Measurements from ENCODE around the gene SLC35F1.
"Not testable (repeated sequence)": the region's sequence is repeated elsewhere in the genome, so short reads cannot be mapped to it uniquely, and the experiment has no call there.

SLC35F1 gene

DNA sequence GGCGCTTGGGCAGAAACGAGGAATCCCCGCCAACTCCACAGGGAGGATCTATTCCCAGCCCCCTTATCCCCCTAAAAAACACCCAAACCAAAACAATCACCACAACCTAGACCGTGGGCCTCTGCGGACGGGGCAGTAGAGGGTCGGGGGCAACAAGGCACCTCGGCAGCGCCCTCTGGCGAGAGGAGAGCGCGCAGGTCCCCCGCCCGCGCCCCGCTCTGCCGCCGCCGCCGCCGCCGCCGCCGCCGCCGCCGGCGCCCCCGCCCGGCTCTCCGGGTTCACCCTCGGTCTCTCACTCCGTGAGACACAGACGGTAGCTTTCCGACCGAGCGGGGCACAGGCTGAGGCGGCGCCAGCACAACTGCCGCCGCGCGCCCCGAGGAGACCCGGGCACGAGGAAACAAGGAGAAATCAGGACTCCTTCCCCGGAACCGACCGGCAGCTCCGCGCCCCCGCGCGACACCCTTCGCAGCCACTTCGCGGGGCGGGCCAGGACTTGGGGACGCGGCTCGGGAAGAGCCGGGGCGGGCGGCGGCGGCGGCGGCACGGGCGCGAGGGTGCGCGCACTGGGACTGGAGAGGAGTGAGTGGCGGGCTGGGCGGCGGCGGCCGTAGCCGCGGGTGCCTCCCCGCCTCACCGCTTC lies at the start of gene SLC35F1:
Gene SLC35F1 (plus strand): TSS at position 307 of the 643 bp plus-strand sequence.
- Mint-ChIP-seq H3K4me1 (peaks cover 5% of the 10 kb centered on the region), H3K27me3 (peaks cover 53% of the 10 kb centered on the region), H3K27ac (no peak within 1 kb of the TSS), H3K4me3 (peak within 1 kb of the TSS; percentile 57), H3K36me3 (no peaks in the 10 kb centered on the region), H3K9me3 (no peaks in the 10 kb centered on the region)
- DNase-seq = peak; percentile 37
- CTCF ChIA-PET = no interaction called here

DNA sequence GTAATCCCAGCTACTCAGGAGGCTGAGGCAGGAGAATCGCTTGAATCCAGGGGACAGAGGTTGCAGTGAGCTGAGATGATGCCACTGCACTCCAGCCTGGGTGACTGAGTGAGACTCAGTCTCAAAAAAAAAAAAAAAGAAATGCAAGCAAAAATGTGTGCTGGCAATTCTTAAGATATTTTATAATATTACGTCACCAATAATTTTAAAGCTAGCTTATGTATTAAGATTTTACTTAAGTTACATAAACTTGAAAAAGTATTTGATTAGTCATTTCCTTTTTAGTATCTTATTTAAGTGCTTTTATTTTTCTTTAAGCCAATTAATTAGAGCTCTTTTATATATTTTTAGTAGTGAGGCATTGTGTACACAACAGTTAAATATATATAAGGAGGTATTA lies 48.5 kb upstream of the SLC35F1 start:
- H3K4me1 Mint-ChIP-seq, H3K36me3 Mint-ChIP-seq, H3K9me3 Mint-ChIP-seq, DNase-seq, H3K4me3 Mint-ChIP-seq, H3K27me3 Mint-ChIP-seq, CTCF ChIA-PET, H3K27ac Mint-ChIP-seq: not testable (repeated sequence)

DNA sequence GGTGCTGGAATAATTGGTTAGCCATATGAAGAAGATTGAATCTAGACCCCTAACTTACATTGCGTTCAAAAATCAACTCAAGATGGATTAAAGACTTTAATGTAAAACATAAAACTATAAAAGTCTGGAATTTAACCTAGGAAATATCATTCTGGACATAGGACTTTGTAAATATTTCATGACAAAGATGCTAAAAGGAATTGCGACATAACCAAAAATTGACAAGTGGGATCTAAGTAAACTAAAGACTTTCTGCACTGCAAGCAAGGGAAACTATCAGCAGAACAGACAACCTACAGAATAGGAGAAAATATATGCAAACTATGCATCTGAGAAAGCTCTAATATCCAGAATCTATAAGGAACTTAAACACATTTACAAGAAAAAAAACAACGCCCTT lies 45.5 kb upstream of the SLC35F1 start:
- Mint-ChIP-seq H3K4me3 (no peak overlapping the region), H3K9me3 (peaks cover 2% of the 10 kb centered on the region), H3K27me3 (no peaks in the 10 kb centered on the region), H3K4me1 (no peaks in the 10 kb centered on the region), H3K27ac (no peak overlapping the region), H3K36me3 (no peaks in the 10 kb centered on the region)
- DNase-seq = no peak
- CTCF ChIA-PET = no interaction called here

DNA sequence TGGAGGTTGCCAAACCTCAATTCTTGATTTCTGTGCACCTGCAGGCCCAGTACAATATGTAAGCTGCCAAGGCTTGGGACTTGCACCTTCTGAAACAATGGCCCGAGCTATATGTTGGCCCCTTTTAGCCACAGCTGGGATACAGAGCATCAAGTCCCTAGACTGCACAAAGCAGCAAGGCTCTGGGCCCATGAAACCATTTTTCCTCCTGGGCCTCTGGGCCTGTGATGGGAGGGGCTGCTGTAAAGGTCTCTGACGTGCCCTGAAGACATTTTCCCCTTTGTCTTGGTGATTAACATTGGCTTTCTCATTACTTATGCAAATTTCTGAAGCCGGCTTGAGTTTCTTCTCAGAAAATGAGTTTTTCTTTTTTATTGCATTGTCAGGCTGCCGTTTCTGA lies 40.5 kb upstream of the SLC35F1 start:
- Mint-ChIP-seq H3K27me3 (no peaks in the 10 kb centered on the region), H3K4me3 (no peak overlapping the region), H3K36me3 (no peaks in the 10 kb centered on the region), H3K9me3 (peaks cover 6% of the 10 kb centered on the region), H3K27ac (no peak overlapping the region), H3K4me1 (no peaks in the 10 kb centered on the region)
- DNase-seq = no peak
- CTCF ChIA-PET = no interaction called here

DNA sequence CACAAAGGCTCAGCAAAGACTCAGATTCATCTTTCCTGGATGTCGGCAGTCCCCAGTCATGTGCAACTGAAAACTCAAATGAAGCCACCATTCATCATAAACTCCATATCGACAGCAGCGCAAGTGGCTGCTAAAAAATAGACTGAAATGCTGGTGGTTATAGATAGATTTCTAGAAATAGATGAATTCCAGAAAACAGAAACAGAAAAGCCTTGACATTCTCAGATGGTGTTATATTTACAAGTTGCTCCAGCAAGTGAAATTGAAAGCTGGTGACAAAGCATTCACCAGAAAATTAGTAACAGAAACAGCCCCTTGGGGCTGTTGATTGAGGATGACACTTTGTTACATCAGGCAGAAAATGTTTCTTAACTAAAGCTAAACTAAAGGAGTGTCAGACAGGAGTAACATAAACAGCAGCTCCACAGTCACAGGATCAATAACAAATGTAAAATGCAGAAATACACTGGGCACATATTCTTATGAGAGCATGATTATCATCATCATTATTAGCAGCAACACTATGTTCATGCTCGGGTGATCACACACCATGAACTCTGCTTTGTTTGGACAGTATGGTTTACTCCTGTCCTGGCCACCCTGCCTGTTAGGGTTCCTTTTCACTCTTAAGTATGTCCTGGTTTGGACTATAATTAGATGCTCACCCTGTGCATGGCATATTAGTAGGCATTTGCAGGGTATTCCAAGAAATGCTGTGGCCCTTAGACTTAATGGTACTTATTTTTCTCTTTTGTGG lies 36.4 kb upstream of the SLC35F1 start:
- H3K4me3 Mint-ChIP-seq = no peak overlapping the region
- H3K36me3 Mint-ChIP-seq = no peaks in the 10 kb centered on the region
- CTCF ChIA-PET = no interaction called here
- H3K9me3 Mint-ChIP-seq = peaks cover 7% of the 10 kb centered on the region
- H3K27me3 Mint-ChIP-seq = no peaks in the 10 kb centered on the region
- no peaks in the 10 kb centered on the region for H3K4me1 Mint-ChIP-seq
- no peak overlapping the region for H3K27ac Mint-ChIP-seq
- no peak for DNase-seq

DNA sequence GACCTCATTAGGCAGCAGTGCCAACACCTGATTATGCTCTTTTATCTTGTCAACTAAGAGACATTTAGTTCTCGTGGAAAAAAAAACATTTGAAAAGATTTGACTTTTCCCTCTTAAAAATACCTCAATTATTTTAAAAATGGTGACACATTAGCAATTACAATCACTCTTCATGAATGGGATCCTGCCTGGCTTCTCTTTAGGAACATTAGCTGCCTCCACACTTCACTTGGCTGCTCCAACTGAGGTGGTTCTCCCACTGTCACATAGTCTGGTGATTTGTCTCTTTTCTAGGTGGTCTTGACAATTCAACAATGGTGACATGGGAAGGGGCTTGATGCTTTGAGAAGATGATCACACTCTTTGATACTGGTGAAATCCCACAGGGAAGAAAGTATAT lies 26.2 kb upstream of the SLC35F1 start:
- Mint-ChIP-seq H3K27ac (no peak overlapping the region), H3K27me3 (no peaks in the 10 kb centered on the region), H3K36me3 (no peaks in the 10 kb centered on the region), H3K4me3 (no peak overlapping the region), H3K4me1 (no peaks in the 10 kb centered on the region), H3K9me3 (no peaks in the 10 kb centered on the region)
- DNase-seq = no peak
- CTCF ChIA-PET = no interaction called here

DNA sequence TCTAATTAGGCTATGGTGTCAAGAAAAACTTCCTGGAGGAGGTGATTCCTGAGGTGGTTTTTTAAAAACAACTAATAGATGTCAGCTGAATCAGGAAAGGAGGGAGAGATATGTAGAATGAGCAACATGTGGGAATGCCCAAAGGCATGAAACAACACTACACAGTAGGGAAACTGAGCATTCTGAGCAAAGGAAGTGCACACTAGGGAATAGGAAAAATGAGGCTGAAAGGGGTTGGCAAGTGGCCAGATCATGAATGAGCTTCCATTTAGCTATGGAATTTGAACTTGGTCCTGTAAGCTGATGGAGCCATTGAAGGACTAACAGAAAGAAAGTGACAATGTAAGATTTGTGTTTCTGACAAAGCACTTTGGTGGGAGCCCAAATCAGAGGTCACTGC lies 16.9 kb upstream of the SLC35F1 start:
- Mint-ChIP-seq H3K36me3 (no peaks in the 10 kb centered on the region), H3K4me3 (no peak overlapping the region), H3K27me3 (no peaks in the 10 kb centered on the region), H3K27ac (no peak overlapping the region), H3K4me1 (no peaks in the 10 kb centered on the region), H3K9me3 (no peaks in the 10 kb centered on the region)
- no peak for DNase-seq
- CTCF ChIA-PET = no interaction called here

DNA sequence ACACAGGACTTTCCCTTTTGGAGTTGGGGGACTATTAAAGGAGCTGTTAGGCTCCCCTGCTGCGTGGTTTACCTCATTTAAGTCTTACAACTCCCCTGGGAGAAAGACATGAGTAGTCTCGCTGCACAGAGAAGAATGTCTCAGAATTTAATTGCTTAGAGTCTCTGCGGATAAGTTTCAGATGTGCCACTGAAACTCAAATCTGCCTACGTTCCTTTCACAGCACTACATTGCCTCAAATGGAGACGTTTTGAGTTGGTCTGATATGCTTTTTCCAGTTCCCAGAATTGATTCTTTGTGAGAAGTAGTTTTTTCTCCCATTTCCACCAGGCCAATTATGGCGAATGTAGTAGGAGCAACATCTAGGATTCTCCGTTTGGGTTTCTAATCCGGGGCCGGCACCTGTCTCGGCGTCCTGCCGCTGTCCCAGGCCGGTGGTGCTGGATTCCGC lies 532 bp upstream of the SLC35F1 start:
- CTCF ChIA-PET = no interaction called here
- no peaks in the 10 kb centered on the region for H3K9me3 Mint-ChIP-seq
- H3K27me3 Mint-ChIP-seq = peaks cover 53% of the 10 kb centered on the region
- DNase-seq = no peak
- no peaks in the 10 kb centered on the region for H3K36me3 Mint-ChIP-seq
- H3K4me3 Mint-ChIP-seq = peak overlapping the region; percentile 57
- H3K4me1 Mint-ChIP-seq = peaks cover 5% of the 10 kb centered on the region
- no peak overlapping the region for H3K27ac Mint-ChIP-seq

DNA sequence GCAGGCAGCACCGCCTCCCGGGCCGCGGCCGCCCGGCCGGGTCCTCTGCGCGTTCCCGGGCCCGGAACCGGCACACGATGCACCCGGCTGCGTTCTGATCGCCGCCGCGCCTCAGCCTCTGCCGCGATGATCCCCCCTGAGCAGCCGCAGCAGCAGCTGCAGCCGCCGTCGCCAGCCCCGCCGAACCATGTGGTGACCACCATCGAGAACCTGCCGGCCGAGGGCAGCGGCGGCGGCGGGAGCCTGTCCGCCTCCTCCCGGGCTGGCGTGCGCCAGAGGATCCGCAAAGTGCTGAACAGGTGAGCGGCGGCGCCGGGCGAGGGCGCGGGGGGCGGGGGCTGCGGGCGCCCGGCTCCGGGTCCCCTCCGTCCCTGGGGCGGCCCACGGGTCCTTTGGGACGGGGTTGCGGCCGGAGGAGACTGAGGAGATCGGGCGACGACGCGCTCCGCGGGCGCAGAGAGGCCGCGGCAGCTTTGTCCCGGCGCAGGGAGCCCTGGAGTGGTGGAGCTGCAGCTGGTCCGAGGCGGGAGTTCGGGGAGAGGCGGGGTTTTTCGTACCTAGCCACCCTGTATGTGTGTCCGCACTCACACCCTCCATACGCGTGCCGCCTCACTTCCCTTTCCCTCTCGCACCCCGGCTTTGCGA lies 659 bp downstream of the SLC35F1 start:
- peaks cover 53% of the 10 kb centered on the region for H3K27me3 Mint-ChIP-seq
- CTCF ChIA-PET = no interaction called here
- H3K4me1 Mint-ChIP-seq = peaks cover 5% of the 10 kb centered on the region
- DNase-seq = no peak
- H3K4me3 Mint-ChIP-seq = no peak overlapping the region
- no peaks in the 10 kb centered on the region for H3K36me3 Mint-ChIP-seq
- H3K9me3 Mint-ChIP-seq = no peaks in the 10 kb centered on the region
- H3K27ac Mint-ChIP-seq = no peak overlapping the region

DNA sequence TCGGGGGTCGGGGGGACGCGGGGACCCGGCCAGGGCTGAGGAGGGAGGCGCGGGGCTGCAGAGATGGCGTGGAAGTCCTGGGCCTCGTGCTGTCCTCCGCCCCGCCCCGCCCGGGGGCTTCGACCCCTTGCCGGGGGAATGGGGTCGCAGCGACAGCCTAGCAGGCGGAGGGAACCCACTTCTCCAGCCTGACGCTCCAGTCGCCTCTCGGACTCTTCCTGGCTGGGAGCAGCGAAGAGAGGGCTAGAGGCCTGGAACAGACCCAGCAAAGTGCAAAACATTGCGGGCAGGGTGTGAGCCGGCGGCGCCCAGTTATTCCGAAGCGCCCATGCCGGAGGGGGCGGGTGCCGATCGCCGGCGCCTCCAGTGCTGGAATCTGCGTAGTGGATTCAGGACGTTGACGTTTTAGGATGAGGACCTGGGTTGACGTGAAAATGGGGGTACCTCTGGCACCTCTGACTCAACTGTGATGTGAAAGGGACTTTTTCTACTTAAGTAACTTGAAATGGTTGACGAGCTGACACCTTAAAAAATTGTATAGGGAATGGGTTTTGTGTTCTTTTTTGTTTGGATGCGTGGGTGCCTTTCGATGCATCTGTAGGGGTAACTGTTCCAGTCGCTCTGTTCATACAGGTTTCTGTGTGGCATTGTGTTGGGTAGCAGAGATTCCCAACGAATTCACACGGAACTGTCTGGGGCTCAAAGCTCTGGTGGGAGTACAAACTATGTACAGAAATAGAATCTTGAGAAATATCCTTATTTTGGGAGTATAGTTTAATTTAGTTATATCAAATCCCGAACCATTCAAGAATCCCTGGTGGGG lies 1.4 kb downstream of the SLC35F1 start:
- H3K4me3 Mint-ChIP-seq = peak overlapping the region; percentile 24
- no peak overlapping the region for H3K27ac Mint-ChIP-seq
- H3K36me3 Mint-ChIP-seq = no peaks in the 10 kb centered on the region
- peaks cover 53% of the 10 kb centered on the region for H3K27me3 Mint-ChIP-seq
- CTCF ChIA-PET = no interaction called here
- DNase-seq = no peak
- H3K4me1 Mint-ChIP-seq = peaks cover 5% of the 10 kb centered on the region
- H3K9me3 Mint-ChIP-seq = no peaks in the 10 kb centered on the region

DNA sequence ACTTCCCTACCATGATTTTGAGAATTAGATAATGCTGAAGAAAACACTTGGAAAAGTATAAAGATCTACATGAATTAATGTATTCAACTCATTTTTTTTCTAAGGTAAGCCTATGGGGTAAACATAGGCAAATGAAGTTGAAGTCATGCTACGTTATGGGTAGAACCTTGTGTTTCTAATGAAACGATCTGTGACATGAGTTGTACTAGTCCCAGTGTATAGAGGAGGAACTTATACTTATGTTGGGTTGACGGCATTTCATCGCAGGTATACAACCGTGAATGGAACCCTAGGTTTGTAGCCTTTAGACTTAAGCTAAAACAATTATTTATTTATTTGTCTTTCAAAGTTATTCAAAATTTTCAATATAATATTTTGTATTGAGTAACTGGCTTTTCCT lies 2.6 kb downstream of the SLC35F1 start:
- H3K36me3 Mint-ChIP-seq = no peaks in the 10 kb centered on the region
- CTCF ChIA-PET = no interaction called here
- H3K4me1 Mint-ChIP-seq = peaks cover 5% of the 10 kb centered on the region
- no peaks in the 10 kb centered on the region for H3K9me3 Mint-ChIP-seq
- H3K27me3 Mint-ChIP-seq = peaks cover 51% of the 10 kb centered on the region
- no peak overlapping the region for H3K4me3 Mint-ChIP-seq
- H3K27ac Mint-ChIP-seq = no peak overlapping the region
- no peak for DNase-seq

DNA sequence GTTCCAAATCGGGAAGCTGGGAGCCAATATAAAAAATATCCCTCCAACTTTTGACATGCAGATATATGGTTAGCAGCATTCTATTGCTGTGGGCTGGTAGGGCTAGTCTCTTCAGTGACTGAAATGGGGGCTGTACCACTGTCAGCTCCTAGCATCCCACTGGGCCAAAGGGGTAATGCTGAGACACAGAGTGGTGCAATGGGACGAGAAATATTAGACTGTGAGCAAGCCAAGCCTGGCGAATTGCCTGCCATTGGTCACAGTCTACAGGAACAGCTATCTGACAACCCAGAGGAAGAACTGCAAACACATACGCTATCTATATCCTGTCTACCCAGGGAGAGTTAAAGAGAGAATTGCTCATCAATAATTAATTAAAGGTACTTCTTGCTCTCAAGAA lies 3.5 kb downstream of the SLC35F1 start:
- Mint-ChIP-seq H3K36me3 (no peaks in the 10 kb centered on the region), H3K27me3 (peaks cover 42% of the 10 kb centered on the region), H3K4me1 (peaks cover 5% of the 10 kb centered on the region), H3K27ac (no peak overlapping the region), H3K9me3 (no peaks in the 10 kb centered on the region), H3K4me3 (no peak overlapping the region)
- no peak for DNase-seq
- CTCF ChIA-PET = no interaction called here

DNA sequence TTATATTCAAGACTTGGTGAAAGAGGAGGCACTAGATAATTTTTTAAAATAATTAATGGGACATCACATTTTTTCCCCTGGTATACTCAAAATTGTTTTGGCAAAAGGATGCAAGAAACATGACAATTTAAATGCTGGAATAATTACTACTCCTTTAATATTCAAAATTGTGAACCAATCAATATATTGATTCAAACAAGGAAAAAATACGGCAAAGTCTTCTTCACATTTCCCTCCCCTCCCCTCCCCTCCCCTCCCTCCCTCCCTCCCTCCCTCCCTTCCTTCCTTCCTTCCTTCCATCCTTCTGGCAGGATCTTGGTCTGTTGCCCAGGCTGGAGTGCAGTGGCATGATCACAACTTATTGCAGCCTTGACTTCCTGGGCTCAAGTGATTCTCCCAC lies 4.1 kb downstream of the SLC35F1 start:
- H3K4me1 Mint-ChIP-seq = peaks cover 5% of the 10 kb centered on the region
- H3K27me3 Mint-ChIP-seq = peaks cover 36% of the 10 kb centered on the region
- no peak overlapping the region for H3K27ac Mint-ChIP-seq
- H3K4me3 Mint-ChIP-seq = no peak overlapping the region
- DNase-seq = no peak
- H3K9me3 Mint-ChIP-seq = no peaks in the 10 kb centered on the region
- CTCF ChIA-PET = no interaction called here
- no peaks in the 10 kb centered on the region for H3K36me3 Mint-ChIP-seq

DNA sequence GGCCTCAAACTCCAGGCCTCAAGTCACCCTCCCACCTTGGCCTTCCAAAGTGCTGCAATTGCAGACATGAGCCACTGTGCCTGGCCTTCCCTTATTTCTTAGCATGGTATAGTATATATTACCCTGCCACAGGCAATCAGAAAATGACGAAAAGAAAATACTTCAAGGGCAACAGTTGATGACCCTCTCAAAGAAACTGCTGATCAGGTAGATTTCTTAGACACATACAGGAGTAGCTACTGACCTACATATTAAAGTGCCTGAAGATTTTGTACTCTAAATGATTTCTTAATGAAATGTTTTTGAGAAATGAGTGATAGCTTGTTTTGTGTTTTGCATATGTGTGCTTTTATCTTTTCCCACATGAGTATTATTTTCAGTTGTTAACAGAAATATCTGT lies 4.6 kb downstream of the SLC35F1 start:
- Mint-ChIP-seq H3K27ac (no peak overlapping the region), H3K9me3 (no peaks in the 10 kb centered on the region)

More for the DNA sequence above, 4.6 kb downstream of the SLC35F1 start:
- peaks cover 2% of the 10 kb centered on the region for H3K4me1 Mint-ChIP-seq
- no peaks in the 10 kb centered on the region for H3K36me3 Mint-ChIP-seq
- no peak overlapping the region for H3K4me3 Mint-ChIP-seq
- H3K27me3 Mint-ChIP-seq = peaks cover 31% of the 10 kb centered on the region
- CTCF ChIA-PET = no interaction called here
- DNase-seq = no peak

Measured in activated naive CD4-positive, alpha-beta T cell treated with anti-CD3 and anti-CD28 coated beads, Interleukin-2, amount 10 ng/mL, durations not matched to agents 7 days and 5 days (primary cell).